Left lobe of liver (tissue), 2 donors: Measurements from ENCODE around the gene POU4F1. TPM values are rescaled to one million over a fixed set of nuclear protein-coding genes. Genes with fewer than 3 reads are reported as not detected.

ENCODE experiments used
- ATAC-seq: fragments of 200-7000 bp; cut with Tn5 transposase; one replicate; pipeline ENCODE4 v1.9.1; 2020; ENCODE audit warnings: mild to moderate bottlenecking, moderate library complexity
- DNase-seq: peaks from one replicate; pipeline ENCODE4 v3.0.0-alpha.2; 2020; ENCODE audit warnings: low spot score
- total RNA-seq: library from RNA; stranded (reverse); gene quantifications from one replicate; pipeline ENCODE4 v1.2.1, GENCODE V29; 2021
- donor health status: DM: no; HTN: no; CAD: no; lungs with moderate emphysema.
- donor health status: DM: no; HTN: yes; CAD: no.

The POU4F1 gene
- total RNA-seq, 1 donor from 2014 or later: not detected

- no peak for ATAC-seq
Observed at GRCh38 chr13:78593652-78594455, 9.5 kb downstream of the POU4F1 start.

DNA sequence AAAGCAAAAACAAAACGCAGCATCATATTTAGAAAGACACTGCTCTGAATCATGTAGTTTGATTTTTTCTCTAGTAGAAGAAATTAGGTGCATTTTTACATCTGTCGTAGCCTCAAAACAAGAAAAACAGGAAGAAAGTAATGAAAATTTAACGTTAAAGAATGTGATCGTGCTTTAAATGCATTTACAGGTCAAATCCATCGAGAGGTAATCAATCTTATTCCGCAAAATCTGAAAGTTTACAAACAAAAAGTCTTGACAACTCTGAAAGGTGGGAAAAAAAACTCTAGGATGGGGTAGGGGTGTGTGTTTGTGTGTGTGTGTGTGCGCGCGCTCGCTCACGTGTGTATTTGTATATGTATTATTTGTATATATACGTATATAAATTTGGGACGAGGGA, 10.2 kb downstream of the POU4F1 start:
- DNase-seq (no peak), ATAC-seq (no peak)

More at GRCh38 chr13:78593652-78594455, 9.5 kb downstream of the POU4F1 start:
- no peak for DNase-seq

DNA sequence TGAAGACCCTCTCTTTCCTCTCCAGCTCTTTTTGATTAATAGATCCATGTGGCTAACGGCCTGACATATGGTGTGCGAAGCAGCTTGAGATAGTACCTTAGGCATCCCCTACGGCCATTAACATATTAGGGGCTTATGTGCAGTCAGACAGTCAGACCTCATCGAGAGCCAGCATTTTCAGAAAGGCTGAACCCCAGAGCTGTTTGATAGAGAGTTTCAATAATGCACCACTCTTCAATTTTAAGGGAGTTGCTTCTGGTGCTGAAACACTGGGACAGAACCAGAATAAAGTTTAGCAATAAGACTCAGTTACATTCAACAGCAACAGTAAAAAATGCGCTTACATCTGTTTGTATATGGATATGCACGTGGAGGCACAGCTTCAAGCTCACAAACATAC, 10.8 kb downstream of the POU4F1 start:
- no peak for DNase-seq
- ATAC-seq: no peak

- ATAC-seq: peak; percentile 79
Observed at GRCh38 chr13:78589206-78589605, 14.1 kb downstream of the POU4F1 start.

DNA sequence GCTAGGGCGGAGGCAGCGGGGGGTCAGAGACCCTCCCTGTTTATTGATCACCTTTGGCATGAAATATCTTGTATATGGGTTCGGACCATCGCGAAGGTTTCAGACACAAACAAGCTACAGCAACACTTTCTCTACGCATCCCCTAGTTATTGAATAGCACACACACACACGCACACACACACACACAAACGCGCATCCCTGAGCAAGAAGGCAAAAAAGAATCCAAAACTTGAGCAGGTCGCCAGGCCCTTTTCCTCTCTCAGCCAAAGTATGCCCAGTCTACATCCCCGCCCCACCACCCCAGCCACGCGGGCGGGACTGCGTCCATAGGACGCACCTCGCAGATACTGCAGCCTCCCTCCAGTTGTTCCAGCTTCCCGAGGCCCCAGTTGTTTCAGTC, 16.0 kb downstream of the POU4F1 start:
- ATAC-seq (no peak), DNase-seq (no peak)

More at GRCh38 chr13:78589206-78589605, 14.1 kb downstream of the POU4F1 start:
- no peak for DNase-seq

- no peak for DNase-seq
- ATAC-seq: no peak
Observed at GRCh38 chr13:78586706-78587105, 16.6 kb downstream of the POU4F1 start.

DNA sequence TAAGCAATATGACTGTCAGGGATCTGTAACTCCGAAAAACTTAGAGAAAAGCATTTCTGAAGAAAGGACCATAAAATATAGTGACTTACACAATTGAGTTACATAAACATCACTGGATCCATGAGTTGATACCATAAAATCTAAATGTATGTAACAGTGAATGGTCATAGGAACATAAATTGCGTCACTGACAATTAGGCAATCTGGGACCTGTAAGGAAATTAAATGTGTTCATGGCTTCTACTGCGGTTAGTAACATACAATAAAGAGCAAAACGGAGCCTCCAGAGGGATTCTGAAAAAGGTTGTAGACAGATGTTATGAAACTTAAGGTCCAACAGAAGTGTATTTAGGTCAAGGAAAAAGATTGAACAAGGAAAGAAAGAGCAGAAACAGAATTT, 27.1 kb downstream of the POU4F1 start:
- DNase-seq (no peak), ATAC-seq (no peak)

- ATAC-seq: no peak
- no peak for DNase-seq
Observed at GRCh38 chr13:78572459-78572858, 30.9 kb downstream of the POU4F1 start.

GRCh38 chr13:78569029-78569428, 34.3 kb downstream of the POU4F1 start:
- DNase-seq (no peak), ATAC-seq (no peak)

- DNase-seq (no peak), ATAC-seq (no peak)
Observed at GRCh38 chr13:78566631-78567030, 36.7 kb downstream of the POU4F1 start.

GRCh38 chr13:78562237-78562889, 41.0 kb downstream of the POU4F1 start:
- ATAC-seq (no peak), DNase-seq (no peak)

Other genes starting within 250 kb of the POU4F1 start
- 2.2 TPM for gene OBI1, start 55.6 kb upstream of the POU4F1 start, total RNA-seq